Measurements from ENCODE around the gene CD3G. TPM values are rescaled to one million over a fixed set of nuclear protein-coding genes. Genes with fewer than 3 reads are reported as not detected.

CD3G gene
- total and polyA plus RNA-seq, 2 of the 8 experiments (the other 6 are each of a cell fraction or from before 2014, with no cell fraction given), result not detected

- FAIRE-seq, result no peak
- Histone ChIP-seq H2BK120ac (replicated peaks; ENCODE audit: low read depth, low read length) (no peak overlapping the region), H3K4ac (replicated peaks; ENCODE audit: insufficient read length, low read depth, low read length) (no peak overlapping the region), H3K36me3 (ENCODE audit: control insufficient read depth in 2 of 4, insufficient read depth in 4 of 4, low read length in 3 of 4) (no peaks in the 10 kb centered on the region), H3K27me3 (replicated peaks in 1 of 4; ENCODE audit: control insufficient read depth in 3 of 4, extremely low read depth in 1 of 4, insufficient read depth in 3 of 4, low read length in 3 of 4) (no peaks in the 10 kb centered on the region), H3K27ac (ENCODE audit: low read depth, low read length) (no peak overlapping the region), H3K79me1 (ENCODE audit: low read depth, low read length) (no peaks in the 10 kb centered on the region), H3K9me3 (ENCODE audit: insufficient read depth in 2 of 2, low read depth in 1 of 2, low read length in 1 of 2) (no peaks in the 10 kb centered on the region), H4K20me1 (replicated peaks in 1 of 2; ENCODE audit: control insufficient read depth in 1 of 2, insufficient read depth in 2 of 2, low read length in 2 of 2) (no peaks in the 10 kb centered on the region), H3K23ac (ENCODE audit: insufficient read length) (no peak overlapping the region), H4K5ac (ENCODE audit: insufficient read length, low read depth, low read length) (no peak overlapping the region), H2BK15ac (ENCODE audit: low read length) (no peak overlapping the region), H4K8ac (ENCODE audit: extremely low read depth, insufficient read depth, low read length) (no peak overlapping the region), H4K91ac (replicated peaks; ENCODE audit: insufficient read length, low read length) (no peak overlapping the region), H3K56ac (replicated peaks; ENCODE audit: insufficient read length, low read depth, low read length) (no peak overlapping the region), H3K14ac (ENCODE audit: insufficient read length) (no peak overlapping the region), H2AK5ac (ENCODE audit: low read depth, low read length) (no peak overlapping the region), H3K79me2 (ENCODE audit: control insufficient read depth in 1 of 2, insufficient read depth in 2 of 2, low read length in 2 of 2) (no peaks in the 10 kb centered on the region), H2BK20ac (ENCODE audit: low read length) (no peak overlapping the region), H2BK12ac (ENCODE audit: low read depth, low read length) (no peak overlapping the region), H2BK5ac (ENCODE audit: low read depth, low read length) (no peak overlapping the region), H2AFZ (ENCODE audit: low read length) (no peak overlapping the region), H3K4me2 (ENCODE audit: insufficient read depth in 1 of 2, low read depth in 2 of 2, low read length in 2 of 2) (no peak overlapping the region), H3K18ac (ENCODE audit: extremely low read depth, low read length) (no peak overlapping the region), H3K9ac (replicated peaks in 1 of 4; ENCODE audit: extremely low read depth in 1 of 4, low read depth in 3 of 4, low read length in 3 of 4) (no peak overlapping the region), H3K23me2 (ENCODE audit: low read depth, low read length) (peaks cover 8% of the 10 kb centered on the region; the same call in 1 of the 2 replicates), H3K4me3 (ENCODE audit: extremely low read depth in 1 of 4, insufficient read depth in 2 of 4, low read depth in 3 of 4, low read length in 4 of 4) (no peak overlapping the region), H3K4me1 (replicated peaks in 1 of 4; ENCODE audit: control insufficient read depth in 3 of 4, insufficient read depth in 4 of 4, low read length in 3 of 4) (peaks cover 4 to 11% (median 7%) of the 10 kb centered on the region in 4 experiments)
- POLR2A ChIA-PET (ENCODE audit: partially characterized antibody), result interaction anchor here (0.6 kb wide), 1 partner anchor 65 kb away, joined by 3 read pairs; no protein-coding TSS in a partner anchor
- WGBS, 2 experiments (ENCODE audit: extremely low coverage in 1 of 2, insufficient coverage in 1 of 2, insufficient read length in 1 of 2, insufficient replicate concordance in 2 of 2, low coverage in 1 of 2, low lambda C conversion rate in 2 of 2, missing lambda C conversion rate in 1 of 2), result 70% methylated on average over 4 of the region's 4 CpGs; no CpG with 5 or more reads in 1 of the 2 experiments
- TF ChIP-seq RAD21 (IDR thresholded peaks at IDR 0.05 in 1 of 2, conservative IDR thresholded peaks at IDR 0.05 in 1 of 2; ENCODE audit: low read depth in 2 of 2, low read length in 2 of 2), result peak; percentile 3 to 32; a peak in 1 of 4 replicates
- TF ChIP-seq JUND (IDR thresholded peaks at IDR 0.05; ENCODE audit: low read length), result no peak
- no peak for DNase-seq (ENCODE audit: low read depth in 1 of 2, low spot score in 2 of 2)
- CTCF ChIA-PET (ENCODE audit: partially characterized antibody), result interaction anchor here (0.9 to 2.1 kb wide), 9 partner anchors 10 to 161 kb away, joined by 3 to 11 read pairs (median 3); no protein-coding TSS in a partner anchor
Observed at GRCh38 chr11:118311518-118311917, 32.6 kb upstream of the CD3G start.
